ENCODE data around the gene KRTAP9-2.

DNA sequence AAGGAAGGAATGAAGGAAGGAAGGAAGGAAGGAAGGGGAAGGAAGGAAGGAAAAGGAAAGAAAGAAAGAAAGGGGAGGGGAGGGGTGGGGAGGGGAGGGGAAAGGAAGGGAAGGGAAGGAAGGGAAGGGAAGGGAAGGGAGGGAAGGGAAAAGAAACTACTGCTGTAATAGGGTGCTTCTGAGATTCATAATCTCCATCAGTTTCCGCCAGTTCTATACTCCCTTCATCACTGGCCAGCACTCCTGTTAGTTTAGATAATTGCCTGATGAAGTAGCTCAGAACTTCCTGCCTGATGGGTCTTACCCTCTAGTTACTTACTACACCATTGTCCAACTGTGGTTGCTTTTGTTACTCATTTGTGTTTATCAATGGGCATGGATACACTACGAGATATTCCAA is 36.8 kb downstream of the KRTAP9-2 start:
- TF ChIP-seq, protein P1, sequence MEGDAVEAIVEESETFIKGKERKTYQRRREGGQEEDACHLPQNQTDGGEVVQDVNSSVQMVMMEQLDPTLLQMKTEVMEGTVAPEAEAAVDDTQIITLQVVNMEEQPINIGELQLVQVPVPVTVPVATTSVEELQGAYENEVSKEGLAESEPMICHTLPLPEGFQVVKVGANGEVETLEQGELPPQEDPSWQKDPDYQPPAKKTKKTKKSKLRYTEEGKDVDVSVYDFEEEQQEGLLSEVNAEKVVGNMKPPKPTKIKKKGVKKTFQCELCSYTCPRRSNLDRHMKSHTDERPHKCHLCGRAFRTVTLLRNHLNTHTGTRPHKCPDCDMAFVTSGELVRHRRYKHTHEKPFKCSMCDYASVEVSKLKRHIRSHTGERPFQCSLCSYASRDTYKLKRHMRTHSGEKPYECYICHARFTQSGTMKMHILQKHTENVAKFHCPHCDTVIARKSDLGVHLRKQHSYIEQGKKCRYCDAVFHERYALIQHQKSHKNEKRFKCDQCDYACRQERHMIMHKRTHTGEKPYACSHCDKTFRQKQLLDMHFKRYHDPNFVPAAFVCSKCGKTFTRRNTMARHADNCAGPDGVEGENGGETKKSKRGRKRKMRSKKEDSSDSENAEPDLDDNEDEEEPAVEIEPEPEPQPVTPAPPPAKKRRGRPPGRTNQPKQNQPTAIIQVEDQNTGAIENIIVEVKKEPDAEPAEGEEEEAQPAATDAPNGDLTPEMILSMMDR (IDR thresholded peaks at IDR 0.05 in 8 of 11, conservative IDR thresholded peaks at IDR 0.05 in 3 of 11): no peak
- TF ChIP-seq POLR2A (IDR thresholded peaks at IDR 0.05) (no peak), POLR2AphosphoS5 (IDR thresholded peaks at IDR 0.05) (no peak)
